ENCODE data around the gene SLX4IP.

GRCh38 chr20:10449270-10449669 lies 14.2 kb downstream of the SLX4IP start:
- TF ChIP-seq CTCF (IDR thresholded peaks at IDR 0.05), result no peak
- TF ChIP-seq E2F4 (CRISPR knock-in tag; IDR thresholded peaks at IDR 0.05; ENCODE audit: borderline replicate concordance, low read depth), result no peak
- TF ChIP-seq ZNF281 (CRISPR knock-in tag; IDR thresholded peaks at IDR 0.05), result no peak
- TF ChIP-seq, protein P1, sequence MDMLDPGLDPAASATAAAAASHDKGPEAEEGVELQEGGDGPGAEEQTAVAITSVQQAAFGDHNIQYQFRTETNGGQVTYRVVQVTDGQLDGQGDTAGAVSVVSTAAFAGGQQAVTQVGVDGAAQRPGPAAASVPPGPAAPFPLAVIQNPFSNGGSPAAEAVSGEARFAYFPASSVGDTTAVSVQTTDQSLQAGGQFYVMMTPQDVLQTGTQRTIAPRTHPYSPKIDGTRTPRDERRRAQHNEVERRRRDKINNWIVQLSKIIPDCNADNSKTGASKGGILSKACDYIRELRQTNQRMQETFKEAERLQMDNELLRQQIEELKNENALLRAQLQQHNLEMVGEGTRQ (CRISPR knock-in tag; IDR thresholded peaks at IDR 0.05), result no peak
- no peak for TF ChIP-seq CREB1 (CRISPR knock-in tag; IDR thresholded peaks at IDR 0.05)
- TF ChIP-seq, protein P2, sequence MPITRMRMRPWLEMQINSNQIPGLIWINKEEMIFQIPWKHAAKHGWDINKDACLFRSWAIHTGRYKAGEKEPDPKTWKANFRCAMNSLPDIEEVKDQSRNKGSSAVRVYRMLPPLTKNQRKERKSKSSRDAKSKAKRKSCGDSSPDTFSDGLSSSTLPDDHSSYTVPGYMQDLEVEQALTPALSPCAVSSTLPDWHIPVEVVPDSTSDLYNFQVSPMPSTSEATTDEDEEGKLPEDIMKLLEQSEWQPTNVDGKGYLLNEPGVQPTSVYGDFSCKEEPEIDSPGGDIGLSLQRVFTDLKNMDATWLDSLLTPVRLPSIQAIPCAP (CRISPR knock-in tag; IDR thresholded peaks at IDR 0.05), result no peak
- no peak for TF ChIP-seq ZNF512 (CRISPR knock-in tag; IDR thresholded peaks at IDR 0.05; ENCODE audit: borderline replicate concordance)
- TF ChIP-seq, protein P3, sequence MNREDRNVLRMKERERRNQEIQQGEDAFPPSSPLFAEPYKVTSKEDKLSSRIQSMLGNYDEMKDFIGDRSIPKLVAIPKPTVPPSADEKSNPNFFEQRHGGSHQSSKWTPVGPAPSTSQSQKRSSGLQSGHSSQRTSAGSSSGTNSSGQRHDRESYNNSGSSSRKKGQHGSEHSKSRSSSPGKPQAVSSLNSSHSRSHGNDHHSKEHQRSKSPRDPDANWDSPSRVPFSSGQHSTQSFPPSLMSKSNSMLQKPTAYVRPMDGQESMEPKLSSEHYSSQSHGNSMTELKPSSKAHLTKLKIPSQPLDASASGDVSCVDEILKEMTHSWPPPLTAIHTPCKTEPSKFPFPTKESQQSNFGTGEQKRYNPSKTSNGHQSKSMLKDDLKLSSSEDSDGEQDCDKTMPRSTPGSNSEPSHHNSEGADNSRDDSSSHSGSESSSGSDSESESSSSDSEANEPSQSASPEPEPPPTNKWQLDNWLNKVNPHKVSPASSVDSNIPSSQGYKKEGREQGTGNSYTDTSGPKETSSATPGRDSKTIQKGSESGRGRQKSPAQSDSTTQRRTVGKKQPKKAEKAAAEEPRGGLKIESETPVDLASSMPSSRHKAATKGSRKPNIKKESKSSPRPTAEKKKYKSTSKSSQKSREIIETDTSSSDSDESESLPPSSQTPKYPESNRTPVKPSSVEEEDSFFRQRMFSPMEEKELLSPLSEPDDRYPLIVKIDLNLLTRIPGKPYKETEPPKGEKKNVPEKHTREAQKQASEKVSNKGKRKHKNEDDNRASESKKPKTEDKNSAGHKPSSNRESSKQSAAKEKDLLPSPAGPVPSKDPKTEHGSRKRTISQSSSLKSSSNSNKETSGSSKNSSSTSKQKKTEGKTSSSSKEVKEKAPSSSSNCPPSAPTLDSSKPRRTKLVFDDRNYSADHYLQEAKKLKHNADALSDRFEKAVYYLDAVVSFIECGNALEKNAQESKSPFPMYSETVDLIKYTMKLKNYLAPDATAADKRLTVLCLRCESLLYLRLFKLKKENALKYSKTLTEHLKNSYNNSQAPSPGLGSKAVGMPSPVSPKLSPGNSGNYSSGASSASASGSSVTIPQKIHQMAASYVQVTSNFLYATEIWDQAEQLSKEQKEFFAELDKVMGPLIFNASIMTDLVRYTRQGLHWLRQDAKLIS (CRISPR knock-in tag; IDR thresholded peaks at IDR 0.05; ENCODE audit: borderline replicate concordance), result no peak
- TF ChIP-seq KAT7 (CRISPR knock-in tag; IDR thresholded peaks at IDR 0.05; ENCODE audit: borderline replicate concordance), result no peak
- TF ChIP-seq ZNF232 (CRISPR knock-in tag; IDR thresholded peaks at IDR 0.05), result no peak
- TF ChIP-seq NR3C1 (CRISPR knock-in tag; conservative IDR thresholded peaks at IDR 0.05; ENCODE audit: low read depth), result no peak

Measured in WTC11 (cell line).